Keratinocyte (primary cell): ENCODE results near the gene RASAL2.

ENCODE experiments used
- CTCF ChIP-seq, 3 experiments: IDR thresholded peaks in 1 of 3; conservative IDR thresholded peaks in 1 of 3; optimal IDR thresholded peaks in 1 of 3; 2 replicates in 2 of 3; 3 replicates in 1 of 3; pipeline versions ENCODE3 to v1.5.1; 2011; ENCODE audit warnings: low read length in 3 of 3, mild to moderate bottlenecking in 3 of 3, moderate library complexity in 2 of 3, control low read depth in 1 of 3, inconsistent platforms in 1 of 3; ENCODE audit not compliant: insufficient read depth in 2 of 3; ENCODE audit errors: extremely low read depth in 1 of 3
- EZH2 ChIP-seq: IDR thresholded peaks from one replicate; pipeline ENCODE4 v1.6.1; 2012; ENCODE audit warnings: inconsistent platforms, mild to moderate bottlenecking, low read length, moderate library complexity

- TF ChIP-seq EZH2 (no peak), CTCF (optimal IDR thresholded peaks at IDR 0.05 in 1 of 3, IDR thresholded peaks at IDR 0.05 in 1 of 3, conservative IDR thresholded peaks at IDR 0.05 in 1 of 3; ENCODE audit: extremely low read depth in 1 of 3, insufficient read depth in 2 of 3, low read length in 3 of 3) (no peak)
Measured at GRCh38 chr1:178364782-178365181, 270.9 kb downstream of the RASAL2 start.
